NCI-H2196 treated with DMSO at 0.1 percent for 48 hours (cell line): ENCODE measurements around the gene ARHGEF4.

Experiments
- DNase-seq: peaks from one replicate; lab custom pipeline; 2025; ENCODE audit not compliant: unreplicated experiment; lab: John Stamatoyannopoulos, UW

The ARHGEF4 gene

DNA sequence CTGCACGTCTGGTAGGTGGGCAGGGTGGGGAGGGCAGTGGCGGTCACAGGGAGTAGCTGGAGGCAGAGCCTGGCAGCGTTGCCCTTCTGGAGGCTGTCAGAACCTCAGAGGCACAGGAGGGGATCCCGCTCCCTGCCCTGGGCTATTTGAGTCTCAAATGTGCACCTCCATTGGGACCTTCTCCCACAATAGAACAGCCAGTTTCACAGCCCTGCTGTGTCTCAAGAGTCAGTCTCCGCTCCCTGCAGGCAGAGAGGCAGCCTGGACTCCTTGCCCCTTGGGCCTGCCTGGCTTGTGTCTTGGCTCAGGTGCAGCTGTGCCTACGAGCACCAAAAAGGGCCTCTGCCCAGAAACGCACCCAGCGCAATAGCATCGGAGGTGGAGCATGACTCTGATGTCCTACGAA is 199.1 kb downstream of the ARHGEF4 start:
- DNase-seq: no peak

GRCh38 chr2:131036269-131036668 is 199.6 kb downstream of the ARHGEF4 start:
- no peak for DNase-seq

GRCh38 chr2:131036696-131037397 is 200.1 kb downstream of the ARHGEF4 start:
- no peak for DNase-seq

DNA sequence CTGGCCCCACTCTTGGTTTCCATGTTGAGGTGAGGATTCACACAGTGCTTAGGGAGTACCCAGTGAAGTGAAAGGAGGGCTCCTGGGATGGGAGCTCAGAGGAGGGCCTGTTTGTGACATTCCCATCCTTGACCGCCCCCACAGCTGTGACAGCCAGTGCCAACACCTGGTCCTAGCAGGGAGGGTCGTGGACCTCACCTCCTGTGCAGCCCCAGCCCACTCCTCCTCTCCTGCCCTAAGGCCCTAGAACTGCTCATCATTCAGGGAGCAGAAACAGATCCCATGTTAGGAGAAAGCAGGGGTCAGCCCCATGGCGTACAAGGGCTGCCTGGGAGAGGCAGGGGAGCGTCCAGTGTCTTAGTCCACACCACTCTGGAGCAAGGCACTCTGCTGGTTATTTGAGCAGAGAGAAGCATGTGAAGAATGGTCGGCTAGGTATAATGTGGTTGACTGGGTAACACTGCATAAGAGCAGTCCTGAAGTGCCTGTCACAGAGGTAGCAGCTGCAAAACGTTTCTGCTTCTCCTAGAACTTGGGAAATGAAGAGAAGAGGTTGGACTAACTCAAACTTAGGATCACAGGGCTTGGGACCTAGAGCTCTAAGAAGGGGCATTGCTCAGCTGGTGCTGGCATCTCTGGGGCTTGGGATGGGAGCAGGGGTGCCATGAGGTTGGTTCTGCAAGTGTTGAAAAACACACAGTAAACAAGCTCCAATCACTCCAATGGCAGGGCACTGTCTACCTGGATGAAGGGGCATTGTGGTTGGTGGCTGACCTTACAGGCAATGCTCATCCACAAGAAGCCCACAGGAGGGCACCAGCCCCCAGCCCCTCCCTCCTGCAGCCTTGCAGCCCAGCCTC is 200.9 kb downstream of the ARHGEF4 start:
- no peak for DNase-seq

DNA sequence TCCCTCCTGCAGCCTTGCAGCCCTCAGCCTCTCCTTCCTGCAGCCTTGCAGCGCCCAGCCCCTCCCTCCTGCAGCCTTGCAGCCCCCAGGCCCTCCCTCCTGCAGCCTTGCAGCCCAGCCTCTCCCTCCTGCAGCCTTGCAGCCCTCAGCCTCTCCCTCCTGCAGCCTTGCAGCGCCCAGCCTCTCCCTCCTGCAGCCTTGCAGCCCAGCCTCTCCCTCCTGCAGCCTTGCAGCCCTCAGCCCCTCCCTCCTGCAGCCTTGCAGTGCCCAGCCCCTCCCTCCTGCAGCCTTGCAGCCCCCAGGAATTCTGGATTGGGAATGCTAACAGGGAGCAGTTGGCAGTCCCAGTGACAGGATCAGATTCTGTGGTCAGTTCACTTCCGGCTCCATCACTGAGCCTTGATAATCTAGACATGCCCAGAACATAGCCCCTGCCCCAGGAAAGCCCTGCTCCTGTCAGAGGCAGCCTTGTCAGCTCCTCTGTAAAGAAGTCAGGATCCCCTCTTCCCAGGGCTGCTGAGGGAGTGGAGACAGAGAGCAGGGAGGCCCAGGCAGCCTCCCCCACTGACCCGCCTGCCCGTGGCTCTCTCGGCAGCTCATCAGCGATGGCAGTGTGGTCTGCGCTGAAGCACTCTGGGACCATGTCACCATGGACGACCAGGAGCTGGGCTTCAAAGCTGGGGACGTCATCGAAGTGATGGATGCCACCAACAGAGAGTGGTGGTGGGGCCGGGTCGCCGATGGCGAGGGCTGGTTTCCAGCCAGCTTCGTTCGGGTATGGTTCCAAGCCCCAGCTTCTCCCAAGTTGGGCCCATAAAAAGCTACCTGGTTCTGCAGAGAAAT is 201.8 kb downstream of the ARHGEF4 start:
- no peak for DNase-seq

GRCh38 chr2:131039101-131039440 is 202.4 kb downstream of the ARHGEF4 start:
- DNase-seq: no peak

DNA sequence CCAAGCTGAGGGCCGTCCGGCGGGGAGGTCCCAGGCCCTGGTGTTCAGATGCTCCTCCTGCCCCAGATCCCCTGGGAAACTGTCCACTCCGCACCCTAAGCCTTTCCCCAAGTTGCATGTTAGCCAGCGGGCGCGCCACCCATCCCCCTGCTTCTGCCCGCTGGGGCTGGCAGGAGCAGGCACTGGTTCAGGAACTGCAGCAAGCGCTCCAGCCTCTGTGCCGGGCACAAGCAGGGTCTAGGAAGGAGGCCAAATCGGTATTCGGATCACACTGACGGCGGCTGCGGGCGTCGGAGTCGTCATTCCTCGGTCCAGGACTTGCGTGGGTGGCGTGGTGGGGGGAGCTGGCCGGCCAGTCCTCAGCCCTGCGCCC is 202.8 kb downstream of the ARHGEF4 start:
- DNase-seq: no peak

GRCh38 chr2:131039908-131040660 is 203.4 kb downstream of the ARHGEF4 start:
- DNase-seq: no peak

GRCh38 chr2:131040661-131041401 is 204.1 kb downstream of the ARHGEF4 start:
- DNase-seq: no peak

- no peak for DNase-seq
Measured at GRCh38 chr2:131041402-131042147, 204.9 kb downstream of the ARHGEF4 start.

- no peak for DNase-seq
Measured at GRCh38 chr2:131042148-131042775, 205.5 kb downstream of the ARHGEF4 start.

DNA sequence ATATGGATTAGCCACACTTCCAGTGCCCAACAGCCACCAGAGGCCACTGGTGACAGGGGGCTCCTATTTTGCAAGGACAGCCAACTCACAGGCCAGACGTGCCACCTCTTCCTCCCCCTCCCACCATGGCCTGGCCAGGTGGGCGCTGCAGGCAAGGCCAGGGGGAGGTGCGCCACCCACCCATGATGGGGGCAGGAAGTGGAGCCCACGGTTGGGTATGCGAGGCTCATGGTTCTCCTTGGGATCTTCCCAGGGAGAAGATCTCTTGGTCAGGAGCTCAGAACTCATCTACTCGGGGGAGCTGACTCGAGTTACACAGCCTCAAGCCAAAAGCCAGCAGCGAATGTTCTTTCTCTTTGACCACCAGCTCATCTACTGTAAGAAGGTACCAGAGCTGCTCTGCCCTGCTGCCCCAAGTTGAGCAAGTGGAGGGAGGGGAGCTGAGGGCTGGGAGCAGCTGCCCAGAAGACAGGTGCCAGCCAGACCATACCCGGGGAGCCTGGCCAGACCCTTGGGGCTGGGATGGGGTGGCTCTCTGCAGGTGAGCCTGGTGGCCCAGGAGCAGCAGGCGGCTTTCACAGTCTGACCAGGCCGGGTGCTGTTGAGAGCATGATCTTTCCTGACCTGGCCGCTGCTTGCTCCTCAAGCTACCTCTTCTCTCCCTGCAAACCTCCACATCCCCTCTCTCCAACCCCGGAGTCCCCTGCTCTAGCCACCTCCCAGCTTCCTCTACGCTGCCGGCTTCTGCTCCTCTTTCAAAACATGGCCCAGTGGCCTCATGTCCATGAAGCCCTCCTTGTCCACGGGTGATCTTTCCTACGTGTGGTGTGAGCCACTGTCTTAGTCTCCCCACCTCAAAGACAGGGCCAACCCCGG is 206.7 kb downstream of the ARHGEF4 start:
- no peak for DNase-seq

- no peak for DNase-seq
Measured at GRCh38 chr2:131044075-131044756, 207.5 kb downstream of the ARHGEF4 start.

DNA sequence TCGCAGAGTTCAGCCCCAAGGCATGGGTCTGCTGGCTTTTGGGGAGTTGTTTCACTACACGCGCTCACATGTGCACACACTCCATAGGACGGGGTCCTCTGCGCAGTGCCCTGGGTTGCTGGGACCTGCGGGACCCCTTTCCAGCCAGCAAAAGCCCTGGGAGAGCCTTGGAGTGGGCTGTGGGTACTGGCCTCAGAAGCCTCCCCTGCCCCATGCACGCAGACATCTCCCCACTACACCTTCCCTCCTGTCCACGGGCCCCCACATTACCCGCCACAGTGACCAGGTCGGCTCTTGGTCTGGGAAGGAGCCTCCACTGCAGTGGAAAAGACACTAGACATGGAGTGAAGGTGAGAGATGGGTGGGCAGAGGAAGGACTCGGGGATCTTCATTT is 208.0 kb downstream of the ARHGEF4 start:
- DNase-seq: no peak

DNA sequence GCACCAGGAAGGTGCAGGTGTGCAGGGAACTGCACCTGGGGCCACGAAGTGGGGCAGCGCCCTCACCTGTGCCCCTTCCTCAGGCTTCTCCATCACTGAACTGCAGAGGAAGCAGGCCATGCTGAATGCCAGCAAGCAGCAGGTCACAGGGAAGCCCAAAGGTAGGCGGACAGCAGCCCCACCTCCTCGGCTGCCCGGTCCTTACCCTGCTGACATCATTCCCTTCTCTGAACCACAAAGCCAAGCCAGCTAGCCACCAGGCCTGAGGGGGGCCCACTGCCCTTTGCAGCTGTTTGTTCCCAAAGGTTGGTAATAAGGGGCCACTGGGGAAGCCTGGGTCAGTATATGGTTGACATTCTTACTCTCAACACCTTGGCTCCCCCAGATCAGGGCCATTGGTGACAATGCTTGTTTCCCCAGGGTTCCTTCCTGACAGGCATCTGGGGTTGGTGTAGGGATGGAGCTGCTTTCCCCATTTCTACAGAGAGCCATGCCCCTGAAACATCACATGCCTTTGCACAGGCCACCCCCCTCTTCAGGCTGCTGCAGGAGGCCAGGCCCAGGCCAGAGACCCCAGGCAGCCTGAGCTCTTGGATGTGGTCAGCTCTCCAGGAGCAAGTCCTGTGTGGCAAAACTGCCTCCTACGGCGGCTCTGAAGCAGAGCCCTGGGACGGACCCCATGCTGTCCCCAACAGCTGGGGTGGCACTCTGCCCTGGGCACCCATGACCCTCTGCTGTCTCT is 208.7 kb downstream of the ARHGEF4 start:
- DNase-seq: no peak

DNA sequence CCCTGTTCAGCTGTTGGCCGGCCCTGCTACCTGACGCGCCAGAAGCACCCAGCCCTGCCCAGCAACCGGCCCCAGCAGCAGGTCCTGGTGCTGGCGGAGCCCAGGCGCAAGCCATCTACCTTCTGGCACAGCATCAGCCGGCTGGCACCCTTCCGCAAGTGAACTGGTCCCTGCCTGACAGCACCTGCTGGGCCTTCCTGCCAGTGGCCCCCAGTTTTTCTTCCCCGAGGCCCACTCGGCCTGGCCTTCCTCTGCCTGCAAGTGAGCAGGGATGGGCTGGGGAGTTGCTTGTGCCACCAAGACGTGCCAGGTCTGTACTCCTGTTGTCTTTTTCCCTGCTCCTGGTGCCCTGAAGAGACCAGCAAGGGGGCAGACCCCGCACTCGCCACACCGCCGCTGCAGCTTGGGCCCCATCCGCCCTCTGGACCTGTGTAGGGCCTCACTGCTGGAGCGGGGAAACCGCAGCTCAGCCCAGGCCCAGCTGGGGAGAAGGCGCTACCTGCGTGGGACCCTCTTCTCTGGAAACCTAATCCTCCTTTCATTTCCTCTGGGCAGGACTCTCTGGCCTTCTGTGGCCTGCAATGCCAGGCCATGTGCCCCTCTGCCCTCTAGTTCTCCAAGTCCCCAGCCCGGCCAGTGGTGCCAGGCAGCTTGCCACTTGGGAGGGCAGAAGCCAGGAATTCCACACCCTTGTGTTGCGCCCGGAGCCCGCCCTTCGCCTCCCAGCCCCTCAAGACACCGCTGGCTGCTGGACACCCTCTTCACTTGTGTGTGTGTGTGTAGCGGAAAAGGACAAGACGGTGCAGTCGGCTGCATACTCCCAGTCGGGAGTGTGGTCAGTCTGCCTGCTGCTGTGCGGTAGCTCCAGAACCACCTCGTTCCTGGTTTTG is 209.6 kb downstream of the ARHGEF4 start:
- DNase-seq: no peak
